NCI-H748 treated with DMSO at 0.1 percent for 48 hours (cell line): ENCODE results near the gene PDE8A.

Experiments
- DNase-seq: peaks from one replicate; lab custom pipeline; 2025; lab: John Stamatoyannopoulos, UW

PDE8A gene

GRCh38 chr15:85034276-85034675, 52.6 kb downstream of the PDE8A start:
- no peak for DNase-seq

GRCh38 chr15:85035980-85036379, 54.3 kb downstream of the PDE8A start:
- DNase-seq, result no peak

GRCh38 chr15:85036716-85037115, 55.1 kb downstream of the PDE8A start:
- DNase-seq, result no peak

- no peak for DNase-seq
Observed at GRCh38 chr15:85037641-85038040, 56.0 kb downstream of the PDE8A start.

- no peak for DNase-seq
Observed at GRCh38 chr15:85041230-85041629, 59.6 kb downstream of the PDE8A start.

- no peak for DNase-seq
Observed at GRCh38 chr15:85044251-85044853, 62.7 kb downstream of the PDE8A start.

- DNase-seq, result no peak
Observed at GRCh38 chr15:85044894-85045293, 63.2 kb downstream of the PDE8A start.

GRCh38 chr15:85045615-85046014, 64.0 kb downstream of the PDE8A start:
- DNase-seq, result no peak

GRCh38 chr15:85047271-85047948, 65.8 kb downstream of the PDE8A start:
- DNase-seq, result peak; percentile 46

- DNase-seq, result no peak
Observed at GRCh38 chr15:85048430-85048829, 66.8 kb downstream of the PDE8A start.

GRCh38 chr15:85049805-85050204, 68.1 kb downstream of the PDE8A start:
- DNase-seq, result no peak

GRCh38 chr15:85059734-85060133, 78.1 kb downstream of the PDE8A start:
- DNase-seq, result no peak

GRCh38 chr15:85062560-85062959, 80.9 kb downstream of the PDE8A start:
- DNase-seq, result no peak

- no peak for DNase-seq
Observed at GRCh38 chr15:85063088-85063487, 81.4 kb downstream of the PDE8A start.

- DNase-seq, result no peak
Observed at GRCh38 chr15:85063522-85064079, 81.9 kb downstream of the PDE8A start.

- no peak for DNase-seq
Observed at GRCh38 chr15:85064710-85065109, 83.1 kb downstream of the PDE8A start.

GRCh38 chr15:85071061-85071460, 89.4 kb downstream of the PDE8A start:
- DNase-seq, result no peak

GRCh38 chr15:85071504-85071903, 89.8 kb downstream of the PDE8A start:
- no peak for DNase-seq

GRCh38 chr15:85072917-85073316, 91.3 kb downstream of the PDE8A start:
- no peak for DNase-seq

GRCh38 chr15:85073556-85074194, 92.0 kb downstream of the PDE8A start:
- no peak for DNase-seq

- no peak for DNase-seq
Observed at GRCh38 chr15:85086855-85087254, 105.2 kb downstream of the PDE8A start.

- no peak for DNase-seq
Observed at GRCh38 chr15:85088300-85088699, 106.6 kb downstream of the PDE8A start.

GRCh38 chr15:85089929-85090597, 108.4 kb downstream of the PDE8A start:
- DNase-seq, result no peak
